Measurements from ENCODE around the gene CTSE.

Gene CTSE

DNA sequence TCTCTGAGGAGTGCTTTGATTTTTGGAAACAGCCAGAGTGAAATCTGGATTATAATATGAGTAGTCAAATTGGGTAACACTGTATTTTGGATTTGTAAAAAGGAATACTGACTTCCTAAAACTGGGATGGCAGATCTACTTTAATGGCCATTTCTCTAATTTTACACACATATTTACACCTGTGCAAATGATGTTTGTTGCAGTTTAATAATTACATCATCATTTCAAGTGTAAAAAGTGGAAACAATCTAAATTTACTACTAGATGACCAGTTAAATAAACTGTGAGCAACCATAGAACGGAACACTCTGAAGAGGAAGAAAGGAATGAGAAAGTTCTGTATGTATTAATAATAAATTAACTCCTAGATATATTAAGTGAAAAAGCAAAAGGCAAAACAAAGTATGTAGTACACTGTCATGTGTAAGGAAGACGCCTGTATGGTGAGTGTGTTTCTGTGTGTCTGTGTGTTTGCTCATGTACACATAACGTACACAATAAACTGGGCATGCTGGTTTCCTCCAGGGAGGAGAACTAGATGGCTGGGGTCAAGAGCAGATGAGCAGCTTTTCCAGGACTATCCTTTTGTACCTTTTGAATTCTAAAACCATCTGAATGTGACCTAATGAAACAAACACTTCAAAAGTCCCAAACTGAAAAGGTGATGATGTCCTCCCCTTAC, 26.4 kb upstream of the CTSE start:
- no peak for DNase-seq

GRCh38 chr1:206049293-206049692, 25.6 kb upstream of the CTSE start:
- DNase-seq, result no peak

DNA sequence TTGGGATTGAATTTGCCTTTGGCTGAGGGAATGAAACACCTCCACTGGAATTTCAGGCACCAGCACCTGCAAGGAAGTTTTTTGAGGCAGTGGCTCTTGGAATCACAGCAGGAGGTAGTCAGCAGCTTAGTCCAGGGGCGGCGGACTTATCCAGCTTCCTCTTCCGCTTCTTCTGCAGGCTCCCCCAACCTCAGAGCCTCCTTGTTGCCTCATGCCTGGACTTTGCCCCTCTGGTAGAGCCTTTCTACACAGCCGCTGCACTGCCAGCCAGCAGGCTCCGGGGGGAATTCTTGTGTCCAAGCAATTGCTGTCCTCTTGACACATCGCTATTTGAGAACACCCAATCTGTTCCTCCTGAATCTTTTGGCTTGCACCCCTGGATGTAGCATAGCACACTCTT, 24.9 kb upstream of the CTSE start:
- DNase-seq, result no peak

DNA sequence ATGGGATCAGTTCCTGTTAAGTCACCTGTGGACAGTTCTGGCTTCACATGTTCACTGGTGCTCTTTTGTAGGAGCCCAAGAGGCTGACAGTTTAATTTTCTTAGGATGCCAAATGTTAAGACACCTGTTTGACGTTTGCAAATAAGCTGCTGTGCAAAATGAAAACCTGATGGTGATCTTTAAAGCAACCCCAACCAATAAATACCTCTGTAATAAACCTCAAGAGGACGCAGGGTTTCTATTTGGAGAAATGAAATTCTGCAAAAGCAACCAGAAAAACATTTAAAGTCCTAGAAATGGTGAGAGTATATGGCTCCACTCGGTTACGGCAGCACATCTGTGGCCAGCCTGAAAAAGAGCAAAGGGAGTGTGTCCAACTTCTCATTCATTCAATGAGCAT, 23.6 kb upstream of the CTSE start:
- no peak for DNase-seq

DNA sequence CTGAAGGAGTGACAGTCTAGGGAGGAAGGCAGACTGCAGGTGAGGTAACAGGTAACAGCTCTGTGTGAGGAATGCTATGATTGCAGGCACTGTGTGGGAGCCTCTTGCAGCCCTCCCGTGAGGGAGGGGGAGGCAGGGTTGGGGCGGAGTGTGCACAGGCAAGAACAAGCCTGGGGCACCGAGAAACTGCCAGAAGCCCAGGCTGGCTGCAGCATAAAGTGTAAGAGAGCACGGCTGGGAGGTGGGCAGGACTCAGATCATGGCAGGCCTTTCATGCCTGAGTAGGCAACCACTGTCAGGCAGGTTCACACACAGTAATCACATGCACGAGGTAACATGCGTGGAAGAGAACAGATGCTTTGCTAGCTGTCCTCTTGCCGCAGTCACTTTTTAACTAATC, 17.9 kb upstream of the CTSE start:
- no peak for DNase-seq

GRCh38 chr1:206040328-206040727, 16.6 kb upstream of the CTSE start:
- no peak for DNase-seq

DNA sequence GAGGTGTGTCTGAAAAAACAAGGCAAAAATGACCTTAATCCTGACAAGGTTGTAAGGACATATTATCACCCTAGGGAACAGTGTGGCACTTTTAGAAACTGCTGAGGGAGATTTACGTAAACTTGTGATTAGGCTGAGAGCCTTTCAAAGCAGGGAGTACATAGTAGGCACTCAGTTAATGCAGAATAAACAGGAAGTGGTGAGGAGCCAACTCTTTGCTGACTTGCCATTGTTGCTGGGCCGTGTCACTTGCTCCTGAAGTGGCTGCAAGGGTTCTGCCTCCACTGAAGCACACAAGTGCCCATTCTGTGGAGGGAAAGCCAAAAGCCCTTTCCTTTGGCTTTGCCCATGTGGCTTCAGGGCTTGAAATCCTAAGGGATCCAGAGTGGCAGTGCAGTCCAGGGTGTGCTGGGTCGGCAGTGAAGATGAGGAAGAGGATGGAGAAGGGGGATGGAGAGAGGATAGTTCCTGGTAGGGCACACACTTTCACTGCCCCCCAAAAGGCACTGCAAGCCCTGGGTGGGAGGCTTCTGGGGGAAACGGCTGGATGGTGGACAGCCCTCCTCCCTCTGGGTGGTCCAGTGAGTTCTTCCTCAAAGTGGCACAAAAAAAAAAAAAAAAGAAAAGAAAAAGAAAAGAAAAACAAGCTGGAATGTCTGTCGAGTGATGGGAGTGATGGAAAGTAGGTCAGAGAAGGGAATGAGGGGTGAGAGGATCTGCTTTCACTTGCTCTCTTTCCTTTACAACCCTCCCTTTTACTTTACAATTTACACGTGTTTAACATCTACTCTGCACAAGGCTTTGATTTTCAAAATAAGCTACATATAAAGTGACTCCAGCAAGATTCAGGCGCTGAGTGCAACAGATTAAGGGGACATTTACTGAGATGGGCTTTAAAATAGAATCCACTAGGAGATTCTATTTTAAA, 15.6 kb upstream of the CTSE start:
- no peak for DNase-seq

DNA sequence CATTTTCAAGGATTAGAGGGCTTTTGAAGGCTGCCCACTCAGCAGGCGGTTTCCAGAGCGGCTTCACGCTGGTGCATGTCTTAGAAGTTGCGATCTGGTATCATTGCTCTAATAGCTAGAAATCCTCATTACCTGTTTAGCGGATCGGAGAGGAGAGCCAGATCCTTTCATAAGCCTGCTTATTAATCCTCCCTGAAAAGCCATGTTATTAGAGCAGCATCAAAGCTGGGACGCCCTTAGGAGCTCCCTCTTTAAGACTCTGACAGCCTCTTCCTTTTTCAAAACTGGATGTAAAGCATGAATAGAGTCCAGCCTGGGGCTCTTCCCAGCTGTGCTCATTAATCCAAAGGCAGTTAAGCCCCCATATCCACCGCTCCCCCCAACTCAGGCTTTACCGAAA, 13.9 kb upstream of the CTSE start:
- no peak for DNase-seq

DNA sequence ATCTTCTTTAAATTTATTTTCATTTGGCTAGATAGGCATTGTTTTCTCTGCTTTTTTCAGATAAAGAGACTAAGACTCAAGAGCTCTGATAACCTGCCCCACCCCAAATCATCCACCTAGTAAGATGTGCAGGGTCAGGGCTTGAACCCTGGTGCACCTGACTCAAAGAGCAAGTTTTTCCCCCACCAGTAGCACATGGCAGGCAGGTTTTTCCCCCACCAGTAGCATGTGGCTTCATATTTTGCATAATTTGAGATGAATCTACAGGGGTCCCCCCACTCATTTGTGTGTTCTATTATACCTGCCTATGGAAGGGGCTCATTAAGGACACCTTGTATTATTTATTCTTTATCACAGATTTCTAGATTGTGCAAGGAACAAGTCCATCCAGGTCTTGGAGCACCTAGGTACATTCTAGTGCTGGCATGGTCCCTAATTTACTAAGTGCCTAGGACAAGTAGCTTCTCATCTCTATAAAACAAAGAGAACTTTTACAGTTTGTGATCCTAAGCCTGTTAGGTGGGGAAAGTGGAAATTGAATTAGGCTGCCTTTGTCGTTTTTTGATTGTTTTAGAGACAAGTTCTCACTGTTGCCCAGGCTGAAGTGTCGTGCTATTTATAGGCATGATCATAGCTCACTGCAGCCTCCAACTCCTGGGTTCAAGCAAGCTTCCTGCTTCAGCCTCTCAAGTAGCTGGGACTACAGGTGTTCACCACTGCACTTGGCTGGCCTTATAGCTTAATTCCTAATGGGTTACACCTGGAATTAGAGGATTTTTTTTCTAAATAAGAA, 13.2 kb upstream of the CTSE start:
- DNase-seq, result no peak

DNA sequence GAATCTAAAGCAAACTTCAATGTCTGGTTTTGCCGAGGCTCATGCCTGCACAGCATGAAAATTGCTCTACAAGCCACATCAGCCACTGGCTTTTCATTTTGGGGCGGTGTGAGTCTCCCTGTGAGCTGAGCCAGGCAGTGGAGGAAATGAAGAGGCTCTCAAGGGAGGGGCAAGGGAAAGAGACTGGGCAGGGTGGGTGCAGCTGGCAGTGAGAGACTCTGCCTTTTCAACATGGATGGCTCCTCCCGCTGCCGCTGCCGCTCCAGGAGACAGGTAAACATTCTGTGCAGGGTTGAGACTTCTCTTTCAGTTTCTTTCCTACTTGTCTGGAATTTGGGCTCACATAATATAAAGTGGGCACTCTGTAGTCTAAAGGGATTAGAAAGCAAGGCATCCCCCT, 11.3 kb upstream of the CTSE start:
- DNase-seq, result no peak

DNA sequence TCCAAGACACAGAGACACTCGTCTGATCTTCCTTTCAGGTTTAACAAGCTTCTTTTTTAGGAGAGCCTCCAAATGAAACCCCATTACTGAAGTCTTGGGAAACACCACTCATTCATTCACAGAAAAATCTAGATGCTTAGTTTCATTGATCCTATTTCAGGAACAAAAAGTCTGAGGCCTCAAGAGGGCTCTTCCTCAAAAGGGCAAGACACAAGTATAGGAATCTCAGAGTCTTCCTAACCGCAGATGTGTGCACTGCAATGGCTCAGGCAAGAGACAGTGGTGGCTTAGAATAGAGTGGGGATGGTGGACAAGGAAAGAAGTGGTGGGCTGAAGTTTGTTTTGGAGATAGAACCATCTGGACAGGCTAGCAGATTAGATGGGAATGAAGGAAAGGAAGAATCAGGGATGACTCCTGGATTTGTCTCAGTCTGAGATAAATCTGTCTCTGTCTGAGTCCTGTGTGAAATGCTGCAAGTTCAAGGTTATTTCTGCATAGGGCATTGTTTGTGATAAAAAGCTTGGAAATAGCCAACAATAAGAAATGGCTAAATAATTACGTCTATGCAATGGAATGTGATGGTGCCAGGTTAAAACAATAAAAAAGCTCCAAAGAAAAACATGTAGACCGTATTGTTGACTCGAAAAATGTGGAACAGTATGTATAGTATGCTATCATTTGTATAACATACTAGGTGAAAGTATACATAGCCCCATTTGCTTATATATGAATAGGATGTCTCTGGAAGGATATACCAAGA, 8.9 kb upstream of the CTSE start:
- no peak for DNase-seq

DNA sequence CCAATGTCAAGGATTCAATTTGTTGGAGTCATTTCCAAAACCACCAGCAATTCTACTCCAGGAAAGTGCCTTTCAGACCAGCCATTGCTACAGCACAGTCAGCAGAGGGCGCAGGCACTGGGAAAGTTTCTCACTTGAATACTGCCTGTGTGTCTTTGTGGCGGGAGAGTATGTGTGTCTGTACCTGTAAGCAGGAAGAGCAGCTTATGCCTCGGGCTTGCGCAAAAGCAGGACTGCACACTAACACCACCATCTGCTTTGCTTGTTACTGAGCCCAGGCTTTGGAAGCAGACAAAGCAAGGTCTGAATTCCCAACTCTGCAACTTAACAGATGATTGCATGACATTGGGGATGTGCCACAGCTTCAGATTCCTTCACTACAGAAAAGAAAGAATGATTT, 7.0 kb upstream of the CTSE start:
- DNase-seq, result peak; percentile 68

- DNase-seq, result no peak
These were observed 6.5 kb upstream of the CTSE start for GRCh38 chr1:206030191-206030590.

- DNase-seq, result no peak
These were observed 5.8 kb upstream of the CTSE start for GRCh38 chr1:206029484-206029883.

DNA sequence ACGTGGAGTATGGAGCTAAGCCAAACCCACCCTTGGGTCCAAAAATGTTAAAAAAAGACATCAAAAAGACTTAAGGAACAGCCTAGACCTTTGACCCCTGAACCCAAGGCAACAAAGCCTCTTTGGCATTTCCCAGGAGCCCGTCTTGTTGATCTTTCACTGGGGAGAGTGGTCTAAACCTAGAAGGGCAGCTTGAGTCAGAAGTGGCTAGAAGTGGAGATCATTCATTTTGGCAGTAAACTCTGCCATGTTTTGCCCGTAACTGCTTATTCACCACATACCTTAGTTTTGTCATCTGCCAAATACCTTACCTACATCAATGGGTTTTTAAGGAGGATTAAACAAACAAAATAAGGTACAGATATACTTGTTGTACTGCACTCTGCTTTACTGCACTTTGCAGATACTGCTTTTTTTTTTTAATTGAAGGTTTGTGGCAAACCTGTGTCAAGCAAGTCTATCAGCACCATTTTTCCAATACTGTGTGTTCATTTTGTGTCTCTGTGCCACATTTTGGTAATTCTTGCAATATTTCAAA, 1.7 kb upstream of the CTSE start:
- no peak for DNase-seq

- DNase-seq, result no peak
These were observed 929 bp downstream of the CTSE start for GRCh38 chr1:206022766-206023165.

DNA sequence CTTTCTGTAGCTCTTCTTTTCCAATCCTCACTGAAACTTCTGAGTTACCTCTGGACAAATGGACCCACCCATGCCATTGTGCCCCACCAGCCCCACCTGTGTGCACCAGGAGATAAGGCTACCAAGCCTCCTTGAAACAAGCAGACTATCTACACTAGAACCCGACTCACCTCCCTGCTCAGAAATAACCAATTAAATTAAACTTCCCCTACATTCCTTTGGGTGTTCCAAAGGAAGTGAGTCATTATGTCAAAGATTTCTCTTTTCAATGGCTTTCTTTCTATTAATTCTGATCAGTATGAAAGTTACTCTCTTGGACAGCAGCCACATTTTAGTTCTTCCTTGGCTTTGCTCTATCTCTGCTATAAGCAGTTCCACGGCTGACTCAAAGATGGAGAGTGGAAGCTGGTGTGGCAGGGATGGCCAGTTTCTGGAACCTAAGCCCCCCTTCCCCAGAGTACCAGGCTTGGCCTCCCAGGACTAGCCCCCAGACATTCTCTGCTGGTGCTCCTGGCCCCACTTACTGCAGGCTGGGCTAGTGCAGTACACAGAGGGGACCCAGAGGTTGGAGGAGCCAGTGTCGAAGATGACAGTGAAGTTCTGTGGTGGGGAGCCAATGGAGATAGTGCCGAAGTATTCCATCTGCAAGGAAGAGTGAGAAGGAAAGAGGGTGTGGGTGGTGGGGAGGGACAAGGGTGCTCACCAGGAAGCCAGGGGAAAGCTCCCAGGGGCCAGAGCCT, 1.9 kb downstream of the CTSE start:
- no peak for DNase-seq

GRCh38 chr1:206021008-206021625, 2.6 kb downstream of the CTSE start:
- no peak for DNase-seq

DNA sequence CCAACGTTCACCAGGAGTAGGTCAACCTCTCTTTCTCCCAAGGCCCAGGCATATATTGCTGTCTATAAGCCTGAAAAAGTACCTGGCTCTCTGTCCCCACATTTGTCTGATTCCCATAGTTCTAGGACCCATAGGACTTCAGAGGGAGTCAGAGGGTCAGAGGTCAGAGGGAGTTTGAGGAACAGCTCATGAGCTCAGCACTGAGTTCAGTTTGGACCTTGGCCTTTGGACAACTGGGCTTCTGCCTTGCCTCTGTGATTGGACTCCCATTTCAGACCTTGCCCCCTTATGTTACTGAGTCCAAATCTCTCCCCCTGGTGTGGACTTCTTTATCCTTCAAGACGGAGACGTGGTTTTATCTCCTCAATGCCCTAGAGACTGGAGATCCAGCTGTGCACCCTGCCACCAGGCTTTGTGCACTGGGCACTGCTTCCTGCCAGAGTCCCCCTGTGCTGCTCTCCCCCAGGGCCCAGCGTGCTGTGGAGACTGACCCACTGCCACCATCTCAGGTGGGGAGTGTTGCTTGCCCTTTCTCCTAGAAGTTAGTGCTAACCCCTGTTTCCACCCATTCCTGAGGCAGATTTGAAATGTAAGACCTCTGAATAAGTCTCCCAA, 3.2 kb downstream of the CTSE start:
- DNase-seq, result no peak

DNA sequence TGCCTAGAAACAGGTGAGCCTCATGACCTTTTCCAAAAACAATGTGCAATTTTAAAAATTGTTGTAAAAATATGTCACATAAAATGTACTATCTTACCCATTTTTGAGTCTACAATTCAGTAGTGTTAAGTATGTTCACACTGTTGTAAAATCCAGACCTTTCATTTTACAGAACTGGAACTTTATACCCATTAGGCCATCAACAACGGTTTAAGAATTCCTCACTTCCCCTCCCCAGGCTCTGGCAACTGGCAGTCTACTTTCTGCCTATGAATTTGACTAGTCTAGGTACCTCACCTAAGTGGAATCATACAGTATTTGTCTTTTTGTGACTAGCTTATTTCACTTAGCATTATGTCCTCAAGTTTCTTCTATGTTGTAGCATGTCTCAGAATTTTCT, 8.6 kb downstream of the CTSE start:
- no peak for DNase-seq

- no peak for DNase-seq
These were observed 9.1 kb downstream of the CTSE start for GRCh38 chr1:206014601-206015000.

All from CD4-positive, alpha-beta T cell treated with Interleukin-4 for 4 hours (primary cell).